Astrocyte of the spinal cord (primary cell): Measurements from ENCODE around the gene MBD6.

Experiments
- DNase-seq: peaks from one replicate; pipeline ENCODE4 v3.0.0; 2011; ENCODE audit warnings: low read depth, low spot score
- H3K4me3 ChIP-seq: 2 replicates; pipeline ENCODE4 v1.5.1; 2011; ENCODE audit warnings: low read depth, mild to moderate bottlenecking, low read length, moderate library complexity
- in situ Hi-C: cut with HindIII; loops from 2 replicates; pipeline ENCODE4 v1.10.0; 2017; ENCODE audit warnings: low sequenced_read_pairs
- TF ChIP-seq, protein P1 (sequence below): IDR thresholded peaks from 2 replicates; pipeline ENCODE4 v1.5.1; 2012; ENCODE audit warnings: low read depth, mild to moderate bottlenecking, low read length, inconsistent platforms

Gene MBD6

DNA sequence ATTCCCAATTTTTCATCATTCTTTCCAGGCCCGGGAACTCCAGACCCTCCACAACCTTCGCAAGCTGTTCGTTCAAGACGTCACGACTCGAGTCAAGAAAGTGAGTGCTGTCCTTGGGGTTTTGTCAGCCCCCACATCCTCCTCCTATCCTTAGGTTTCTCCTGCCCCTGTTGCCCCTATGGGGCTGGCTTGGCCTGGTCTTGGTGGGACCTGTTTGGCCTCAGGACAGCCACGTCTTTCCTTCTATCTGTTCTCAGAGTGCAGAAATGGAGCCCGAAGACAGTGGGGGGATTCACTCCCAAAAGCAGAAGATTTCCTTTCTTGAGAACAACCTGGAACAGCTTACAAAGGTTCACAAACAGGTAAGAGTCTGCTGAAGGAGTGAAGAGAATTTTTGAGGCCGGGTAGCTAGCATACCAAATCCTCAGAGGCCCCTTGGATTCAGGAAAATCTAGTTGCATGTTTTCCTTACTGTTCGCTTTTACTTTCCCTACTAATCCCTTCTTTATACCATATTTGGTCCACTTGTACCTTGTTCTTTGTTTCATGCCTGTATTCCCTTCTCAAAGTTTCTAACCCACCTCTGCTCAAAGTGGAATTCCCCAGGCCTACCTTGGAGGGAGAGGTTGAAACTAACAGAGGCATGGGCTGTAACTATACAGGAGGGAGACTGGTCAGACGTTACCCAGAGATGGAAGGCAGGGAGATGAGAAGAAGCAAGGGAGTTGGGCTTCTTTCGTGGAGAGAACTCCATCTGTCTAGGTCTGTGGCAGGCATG, 55.5 kb downstream of the MBD6 start:
- no peak for DNase-seq
- in situ Hi-C loops: no loop called here
- TF ChIP-seq, protein P1, sequence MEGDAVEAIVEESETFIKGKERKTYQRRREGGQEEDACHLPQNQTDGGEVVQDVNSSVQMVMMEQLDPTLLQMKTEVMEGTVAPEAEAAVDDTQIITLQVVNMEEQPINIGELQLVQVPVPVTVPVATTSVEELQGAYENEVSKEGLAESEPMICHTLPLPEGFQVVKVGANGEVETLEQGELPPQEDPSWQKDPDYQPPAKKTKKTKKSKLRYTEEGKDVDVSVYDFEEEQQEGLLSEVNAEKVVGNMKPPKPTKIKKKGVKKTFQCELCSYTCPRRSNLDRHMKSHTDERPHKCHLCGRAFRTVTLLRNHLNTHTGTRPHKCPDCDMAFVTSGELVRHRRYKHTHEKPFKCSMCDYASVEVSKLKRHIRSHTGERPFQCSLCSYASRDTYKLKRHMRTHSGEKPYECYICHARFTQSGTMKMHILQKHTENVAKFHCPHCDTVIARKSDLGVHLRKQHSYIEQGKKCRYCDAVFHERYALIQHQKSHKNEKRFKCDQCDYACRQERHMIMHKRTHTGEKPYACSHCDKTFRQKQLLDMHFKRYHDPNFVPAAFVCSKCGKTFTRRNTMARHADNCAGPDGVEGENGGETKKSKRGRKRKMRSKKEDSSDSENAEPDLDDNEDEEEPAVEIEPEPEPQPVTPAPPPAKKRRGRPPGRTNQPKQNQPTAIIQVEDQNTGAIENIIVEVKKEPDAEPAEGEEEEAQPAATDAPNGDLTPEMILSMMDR: no peak
- H3K4me3 ChIP-seq: no peak overlapping the region

DNA sequence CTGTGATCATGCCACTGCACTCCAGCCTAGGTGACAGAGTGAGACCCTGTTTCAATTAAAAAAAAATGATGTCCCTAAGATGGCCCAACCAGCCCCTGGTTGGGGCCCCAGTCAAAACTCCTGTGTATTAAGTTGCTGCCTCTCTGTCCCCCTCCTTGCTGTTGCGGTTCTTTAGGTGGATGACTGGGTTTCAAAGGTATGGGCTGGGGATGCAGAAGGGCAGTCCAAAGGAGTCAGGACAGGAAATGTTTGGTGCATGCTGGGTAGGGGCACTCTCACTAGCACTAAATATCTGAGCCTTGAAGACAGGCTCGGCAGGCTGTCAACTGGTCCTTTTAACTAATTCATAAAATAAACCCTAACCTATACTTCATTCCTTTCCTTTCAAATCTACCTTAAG, 56.4 kb downstream of the MBD6 start:
- in situ Hi-C loops: no loop called here
- TF ChIP-seq, protein P1: no peak
- H3K4me3 ChIP-seq: no peak overlapping the region
- no peak for DNase-seq
